Suprapubic skin (tissue), 3 donors: ENCODE data around the gene ANKFN1.

Source experiments
- POLR2A ChIP-seq, 2 donors: fragments of 450-650 bp; IDR thresholded peaks; one replicate each; pipeline ENCODE4 v1.6.1; 2017; ENCODE audit warnings: antibody characterized with exemption in 2 of 2, mild to moderate bottlenecking in 2 of 2, moderate library complexity in 2 of 2
- TF ChIP-seq, protein P1 (sequence below), 2 donors: fragments of 200-600 bp in 1 of 2; fragments of 450-650 bp in 1 of 2; sonication (generic) in 1 of 2; IDR thresholded peaks; one replicate each; pipeline ENCODE4 v1.5.1; 2016 to 2019; ENCODE audit warnings: antibody characterized with exemption in 2 of 2, mild to moderate bottlenecking in 1 of 2, moderate library complexity in 1 of 2

DNA sequence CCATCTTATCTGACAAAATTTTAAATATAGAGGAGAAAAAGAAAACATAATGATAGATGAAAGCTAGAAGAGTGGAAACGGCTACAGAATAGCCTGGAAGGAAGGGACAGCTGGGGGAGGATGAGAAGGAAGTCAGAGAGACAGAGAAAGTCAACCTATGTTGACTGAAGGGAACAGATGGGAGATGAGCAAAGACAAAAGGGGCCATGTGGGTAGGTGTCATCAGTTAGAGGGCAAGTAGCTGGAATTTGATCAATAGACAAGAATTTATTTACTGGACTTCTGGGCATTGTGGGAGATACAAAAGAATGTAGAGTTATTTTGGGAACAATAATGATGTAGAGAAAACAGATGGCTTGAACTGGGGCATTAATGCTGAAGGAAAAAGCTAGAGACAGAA lies 194.4 kb downstream of the ANKFN1 start:
- TF ChIP-seq, protein P1, sequence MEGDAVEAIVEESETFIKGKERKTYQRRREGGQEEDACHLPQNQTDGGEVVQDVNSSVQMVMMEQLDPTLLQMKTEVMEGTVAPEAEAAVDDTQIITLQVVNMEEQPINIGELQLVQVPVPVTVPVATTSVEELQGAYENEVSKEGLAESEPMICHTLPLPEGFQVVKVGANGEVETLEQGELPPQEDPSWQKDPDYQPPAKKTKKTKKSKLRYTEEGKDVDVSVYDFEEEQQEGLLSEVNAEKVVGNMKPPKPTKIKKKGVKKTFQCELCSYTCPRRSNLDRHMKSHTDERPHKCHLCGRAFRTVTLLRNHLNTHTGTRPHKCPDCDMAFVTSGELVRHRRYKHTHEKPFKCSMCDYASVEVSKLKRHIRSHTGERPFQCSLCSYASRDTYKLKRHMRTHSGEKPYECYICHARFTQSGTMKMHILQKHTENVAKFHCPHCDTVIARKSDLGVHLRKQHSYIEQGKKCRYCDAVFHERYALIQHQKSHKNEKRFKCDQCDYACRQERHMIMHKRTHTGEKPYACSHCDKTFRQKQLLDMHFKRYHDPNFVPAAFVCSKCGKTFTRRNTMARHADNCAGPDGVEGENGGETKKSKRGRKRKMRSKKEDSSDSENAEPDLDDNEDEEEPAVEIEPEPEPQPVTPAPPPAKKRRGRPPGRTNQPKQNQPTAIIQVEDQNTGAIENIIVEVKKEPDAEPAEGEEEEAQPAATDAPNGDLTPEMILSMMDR (IDR thresholded peaks at IDR 0.05), result no peak
- TF ChIP-seq POLR2A (IDR thresholded peaks at IDR 0.05), result no peak
